CD4-positive, alpha-beta T cell treated with Interferon alpha-2 for 1 hour (primary cell): ENCODE measurements around the gene WNT5B.
A peak's percentile ranks its signal among the peaks of the same experiment; 100 is the strongest.
"Not testable (repeated sequence)": the region's sequence is repeated elsewhere in the genome, so short reads cannot be mapped to it uniquely, and the experiment has no call there.

Experiments used
- DNase-seq, 2 donors: peaks; one replicate each; pipeline ENCODE4 v3.0.0-alpha.2; 2020 to 2022

WNT5B gene

DNA sequence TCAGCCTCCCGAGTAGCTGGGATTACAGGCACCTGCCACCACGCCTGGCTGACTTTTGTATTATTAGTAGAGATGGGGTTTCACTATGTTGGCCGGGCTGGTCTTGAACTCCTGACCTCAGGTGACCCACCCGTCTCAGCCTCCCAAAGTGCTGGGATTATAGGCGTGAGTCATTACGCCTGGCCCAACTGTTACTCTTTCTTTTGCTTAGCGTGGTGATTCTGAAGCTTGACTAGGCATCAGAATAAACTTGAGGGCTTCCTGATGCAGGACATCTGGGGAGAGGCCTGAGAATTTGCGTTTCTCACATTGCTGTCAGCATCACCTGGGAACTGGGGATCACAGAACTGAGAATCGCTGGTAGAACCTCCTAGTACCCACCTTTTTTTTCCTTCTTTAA lies 26.3 kb upstream of the WNT5B start:
- not testable (repeated sequence) for DNase-seq

DNA sequence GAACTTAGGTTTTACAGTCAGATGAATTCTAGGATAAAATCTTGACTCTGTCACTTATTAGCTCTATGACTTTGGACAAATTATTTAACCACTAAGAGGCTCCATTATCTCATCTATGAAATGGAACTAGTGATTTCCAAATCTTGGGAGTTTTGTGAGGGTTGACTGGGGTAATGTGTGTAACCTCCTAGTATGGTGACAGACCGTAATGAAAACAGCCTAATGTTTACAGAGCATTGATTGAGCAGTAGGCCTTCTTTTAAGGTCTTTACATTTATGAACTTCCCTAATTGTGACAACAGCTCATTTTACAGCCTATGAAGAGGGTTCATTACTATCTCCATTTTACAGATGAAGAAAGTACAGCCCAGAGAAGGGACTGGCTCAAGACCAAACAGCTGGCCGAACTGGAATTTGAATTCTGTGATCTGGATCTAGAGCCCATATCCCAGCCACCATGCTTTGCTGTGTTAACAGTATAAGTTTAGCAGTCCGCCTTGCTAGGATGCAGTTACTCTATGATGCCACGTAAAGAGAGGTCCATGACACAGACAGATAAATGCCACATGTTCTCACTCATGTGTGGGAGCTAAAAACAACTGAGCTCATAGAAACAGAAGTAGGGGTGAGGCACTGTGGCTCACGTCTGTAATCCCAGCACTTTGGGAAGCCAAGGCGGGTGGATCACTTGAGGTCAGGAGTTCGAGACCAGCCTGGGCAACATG lies 25.6 kb upstream of the WNT5B start:
- no peak for DNase-seq

DNA sequence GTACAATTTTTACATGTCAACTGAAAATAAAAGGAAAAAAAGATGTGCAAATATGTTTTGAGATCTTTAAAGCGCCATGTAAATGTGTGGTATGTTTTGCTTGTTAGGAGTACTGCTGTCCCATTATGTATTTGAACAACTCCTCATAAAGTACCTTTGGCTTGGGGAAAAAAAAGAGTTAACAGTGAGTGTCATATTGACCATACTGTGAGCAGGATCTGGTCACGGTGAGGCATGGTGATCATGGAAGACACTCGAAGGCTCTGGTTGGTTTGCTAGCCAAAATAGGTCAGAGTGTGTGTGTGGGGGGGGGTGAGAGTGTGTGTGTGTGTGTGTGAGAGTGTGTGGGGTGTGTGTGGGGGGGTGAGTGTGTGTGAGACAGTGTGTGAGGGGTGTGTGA lies 24.6 kb upstream of the WNT5B start:
- no peak for DNase-seq

DNA sequence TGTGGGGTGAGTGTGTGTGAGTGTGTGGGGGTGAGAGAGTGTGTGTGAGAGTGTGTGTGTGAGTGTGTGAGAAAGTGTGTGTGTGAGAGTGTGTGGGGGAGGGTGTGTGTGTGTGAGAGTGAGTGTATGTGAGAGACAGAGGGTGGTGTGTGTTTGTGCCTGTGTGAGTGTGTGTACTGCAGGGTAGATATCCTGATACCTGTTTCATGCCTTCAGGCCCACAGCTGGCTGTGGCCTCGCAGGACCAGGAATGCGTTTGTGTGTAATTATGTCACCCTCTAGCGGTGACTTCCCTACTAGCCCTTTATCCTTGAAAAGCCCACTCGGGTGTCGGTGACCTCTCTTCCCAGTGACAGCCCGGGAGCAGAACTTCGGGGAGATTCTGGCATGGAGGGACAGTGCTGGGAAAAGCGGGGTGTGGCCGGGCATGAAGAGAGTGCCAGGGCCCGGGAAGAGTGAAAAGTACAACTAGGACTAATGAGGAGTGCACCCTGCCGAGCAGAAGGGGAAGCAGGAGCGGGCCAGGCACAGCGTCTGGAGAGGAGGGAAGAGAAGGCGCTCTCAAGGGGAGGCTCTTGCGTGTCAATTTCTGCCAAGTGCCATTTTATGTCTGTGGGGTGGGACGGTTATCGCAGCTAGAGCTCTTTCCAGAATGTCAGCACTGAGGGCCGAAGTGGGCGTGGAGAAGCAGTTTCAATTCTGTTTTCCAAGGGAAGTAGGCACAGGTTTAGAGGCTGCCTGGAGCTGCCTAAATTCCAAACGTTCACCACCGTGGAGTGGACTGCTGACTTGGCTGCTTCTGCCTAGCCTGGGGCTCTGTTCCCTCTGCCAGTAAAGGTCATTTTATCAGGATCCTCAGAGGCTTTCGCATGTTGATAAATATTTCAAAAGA lies 23.7 kb upstream of the WNT5B start:
- DNase-seq = peak; percentile 67 to 81

DNA sequence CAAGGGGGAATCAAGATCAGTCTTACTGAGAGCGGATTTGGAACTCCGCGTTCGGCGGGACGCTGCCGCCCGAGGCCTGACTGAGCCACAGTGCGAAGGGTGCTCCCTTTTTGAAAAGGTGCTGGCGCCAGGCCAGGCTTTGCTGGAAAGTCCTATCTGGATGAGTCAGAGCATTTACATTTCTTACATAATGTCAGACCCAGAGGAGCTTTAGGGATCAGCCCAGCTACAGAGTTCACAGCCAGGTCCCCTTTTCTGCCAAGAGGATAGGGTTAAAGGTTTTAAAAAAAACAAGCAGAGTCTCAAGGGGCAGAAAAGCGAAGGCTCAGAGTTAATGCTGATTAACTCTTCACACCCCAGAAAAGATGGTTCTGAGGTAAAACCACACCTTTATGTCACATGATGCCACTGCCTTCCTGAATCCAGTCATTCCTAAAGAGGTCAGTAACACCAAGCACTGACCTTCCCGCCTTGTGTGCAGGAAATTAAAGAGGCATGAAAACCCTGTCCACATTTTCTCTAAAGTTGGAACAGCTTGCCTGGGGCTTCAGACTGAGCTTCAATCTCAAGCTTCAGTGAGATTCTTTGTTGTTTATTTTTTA lies 22.9 kb upstream of the WNT5B start:
- peak; percentile 40 to 69 for DNase-seq

DNA sequence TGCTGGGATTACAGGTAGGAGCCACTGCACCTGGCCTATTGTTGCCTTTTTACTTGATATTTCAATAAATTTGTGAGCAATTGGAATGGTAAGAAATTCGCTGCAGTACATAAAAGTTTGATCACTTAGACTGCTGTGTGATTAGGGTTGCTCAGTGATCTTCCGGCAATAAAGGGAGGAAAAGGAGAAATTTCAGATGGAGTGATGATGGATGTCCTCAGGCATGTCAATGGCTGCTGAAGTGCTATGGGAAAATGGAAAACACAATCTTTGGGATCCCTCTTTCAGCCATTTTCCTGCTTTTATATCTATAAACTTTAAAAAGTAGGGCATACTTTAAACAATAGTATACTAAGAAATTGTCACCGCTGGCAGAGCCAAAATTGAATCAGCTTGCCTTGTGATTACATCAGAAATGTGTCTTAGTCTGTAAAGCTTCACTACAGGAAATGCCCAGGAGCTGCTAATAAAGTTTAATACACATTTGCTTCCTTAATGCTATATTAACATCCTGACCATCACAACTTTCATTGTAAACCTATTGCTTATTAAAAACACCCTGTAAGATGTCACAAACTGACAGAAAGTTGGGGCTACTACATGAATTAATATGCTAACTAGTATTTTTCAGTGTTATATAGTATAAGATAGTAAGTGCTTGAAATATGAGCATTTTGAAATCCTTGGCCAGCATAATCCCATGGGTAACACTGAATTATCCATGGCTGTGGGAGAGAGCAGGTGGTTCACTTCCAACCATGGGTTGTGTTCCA lies 20.9 kb upstream of the WNT5B start:
- no peak for DNase-seq

DNA sequence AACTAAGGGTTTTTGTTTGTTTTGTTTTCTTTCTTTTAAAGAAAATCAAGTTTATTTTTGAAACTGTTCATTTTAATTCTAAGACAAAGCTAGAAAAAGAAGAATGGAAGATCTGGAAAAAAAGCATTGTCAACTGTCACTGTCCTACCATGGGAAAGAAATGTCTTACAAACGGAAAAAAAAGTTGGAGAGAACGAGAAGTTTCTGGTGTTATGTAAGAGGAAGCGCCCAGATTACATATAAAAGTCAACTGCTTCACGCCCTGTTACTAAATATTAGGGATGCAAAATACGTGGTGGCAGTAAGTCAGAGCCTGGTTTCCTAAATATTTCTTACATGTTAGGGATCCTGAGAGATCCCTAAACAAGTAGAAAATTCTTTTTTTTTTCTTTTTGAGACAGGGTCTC lies 20.3 kb upstream of the WNT5B start:
- no peak for DNase-seq

DNA sequence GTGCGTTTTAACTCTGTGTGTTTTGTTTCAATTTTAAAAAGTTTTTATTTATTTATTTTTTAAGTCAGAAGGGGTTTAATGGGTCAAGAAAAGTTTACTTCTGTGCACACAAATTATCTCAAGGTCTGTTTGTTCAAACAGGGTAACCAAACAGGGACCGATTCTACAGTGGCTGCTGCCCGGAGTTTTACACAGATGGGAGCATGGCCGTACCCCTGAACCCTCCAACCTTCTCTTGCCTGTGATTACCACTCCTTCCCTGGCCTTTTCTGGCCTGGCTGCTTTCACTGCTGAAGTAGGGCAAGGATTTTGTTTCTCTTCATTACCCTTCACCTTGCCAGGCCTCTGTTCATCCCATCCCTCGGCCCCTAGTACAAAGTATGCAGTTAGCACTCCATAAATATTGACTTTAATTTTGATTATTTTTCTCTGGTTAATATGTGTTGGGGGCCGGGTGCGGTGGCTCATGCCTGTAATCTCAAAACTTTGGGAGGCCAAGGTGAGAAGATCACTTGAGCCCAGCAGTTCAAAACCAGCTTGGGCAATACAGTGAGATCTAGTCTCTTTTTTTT lies 18.9 kb upstream of the WNT5B start:
- DNase-seq = no peak

DNA sequence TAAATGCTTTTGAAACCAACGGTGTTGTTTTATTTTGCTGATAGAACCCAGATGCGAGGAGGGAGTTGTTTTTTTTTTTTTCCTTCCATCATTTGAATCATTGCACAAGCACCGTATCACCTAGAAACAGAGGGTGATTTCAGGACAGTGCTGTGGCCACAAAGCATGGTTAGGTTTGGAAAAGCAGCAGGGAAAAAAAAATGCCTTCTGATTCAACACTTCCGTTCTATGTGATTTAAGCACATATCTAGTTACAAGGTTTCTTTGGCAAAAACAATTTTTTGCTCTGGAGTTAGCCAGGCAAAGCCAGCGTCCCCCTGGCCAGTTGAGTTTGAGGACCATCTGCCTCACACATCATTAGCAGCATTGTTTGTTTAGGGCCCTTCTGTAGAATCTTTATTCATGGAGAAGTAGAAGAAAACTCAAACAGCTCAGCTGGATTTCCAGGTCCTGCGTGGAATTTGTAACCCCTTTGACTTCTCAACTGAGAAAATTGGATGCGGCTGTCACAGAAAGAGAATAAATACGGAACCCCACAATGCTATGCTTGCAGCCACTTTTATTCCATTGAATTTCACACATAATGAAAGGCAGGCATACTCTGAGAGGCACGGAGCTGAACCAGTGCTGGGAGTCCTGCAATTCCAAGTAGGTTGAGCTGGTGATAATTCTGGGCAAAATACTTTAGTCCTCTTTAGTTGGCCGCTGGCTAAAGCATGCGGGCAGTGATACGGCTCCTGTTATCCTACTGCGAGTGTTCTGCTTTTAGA lies 17.0 kb upstream of the WNT5B start:
- no peak for DNase-seq

DNA sequence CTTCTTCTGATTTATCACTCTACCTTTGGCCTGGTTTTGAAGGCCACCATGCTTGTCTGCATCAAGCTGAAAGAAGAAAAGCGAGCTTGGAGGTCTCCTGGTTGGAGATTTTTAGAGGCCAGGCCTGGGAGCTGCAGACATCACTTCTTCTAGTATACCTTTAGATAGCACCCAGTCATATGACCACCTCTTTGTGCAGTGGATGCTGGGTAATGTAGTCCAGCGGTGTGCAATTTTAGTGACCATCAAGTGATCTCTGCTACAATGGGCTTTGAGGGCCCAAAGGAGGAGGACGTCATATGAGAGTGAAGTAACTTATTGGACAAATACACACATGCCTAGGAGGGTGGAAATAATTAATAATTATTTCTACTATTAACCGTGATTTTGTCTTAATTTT lies 15.2 kb upstream of the WNT5B start:
- no peak for DNase-seq

DNA sequence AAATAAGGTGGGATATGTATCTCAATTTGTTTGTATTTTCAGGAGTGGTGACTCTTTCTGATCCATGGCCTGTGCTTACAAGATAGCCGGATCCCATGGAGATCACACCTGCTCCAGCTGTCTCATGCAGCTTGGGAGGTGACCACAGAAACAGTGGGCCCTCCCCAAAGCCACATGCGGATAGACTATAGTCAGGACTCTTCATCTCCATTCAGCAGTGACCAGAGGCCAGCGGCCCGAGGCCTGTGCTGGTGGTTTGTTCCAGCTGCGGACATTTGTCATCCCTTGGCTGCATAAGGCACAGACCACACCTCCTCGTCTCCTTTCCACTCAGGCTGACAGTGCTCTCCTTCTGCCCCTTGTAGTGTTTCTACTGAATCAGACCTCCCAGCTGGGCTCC lies 14.7 kb upstream of the WNT5B start:
- DNase-seq = no peak

DNA sequence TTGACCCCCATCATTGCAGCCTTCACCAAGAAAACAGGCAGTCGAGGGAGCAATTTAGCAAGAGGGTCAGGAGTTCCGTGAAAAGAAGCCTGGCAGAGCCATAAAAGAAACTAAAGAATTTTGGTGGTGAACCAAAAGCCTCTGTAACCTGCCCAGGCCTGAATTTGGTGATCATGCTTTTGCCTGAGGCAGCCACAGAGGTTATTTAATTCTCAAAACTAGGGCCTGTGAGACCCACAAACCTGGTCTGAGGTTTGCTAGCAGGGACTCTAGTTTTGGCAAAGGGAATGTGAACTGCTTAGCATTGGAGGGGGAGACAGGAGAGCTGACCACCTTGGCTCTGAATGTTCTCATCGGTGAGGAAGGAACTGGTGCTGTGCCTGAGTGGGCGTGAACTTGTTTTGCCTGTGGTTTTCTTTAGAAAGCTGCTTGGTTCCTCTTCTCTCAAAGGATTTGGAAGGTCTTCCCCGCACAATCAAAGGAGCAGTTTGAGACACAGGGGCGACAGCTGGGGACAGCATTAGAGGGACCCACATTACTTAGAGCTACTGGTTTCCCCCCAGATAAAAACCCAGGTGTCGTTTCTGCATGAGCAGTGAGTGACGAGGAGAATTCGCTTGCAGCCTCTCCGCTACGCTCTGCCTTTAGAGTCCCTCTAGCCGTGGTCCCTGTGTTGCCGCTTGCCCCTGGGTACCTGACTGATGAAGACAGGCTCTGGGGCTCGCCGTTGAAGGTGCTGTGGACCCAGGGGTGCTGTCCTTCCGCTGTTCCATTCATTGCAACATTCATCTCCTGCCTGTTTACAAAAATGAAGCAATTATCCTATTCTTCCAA lies 12.6 kb upstream of the WNT5B start:
- no peak for DNase-seq

DNA sequence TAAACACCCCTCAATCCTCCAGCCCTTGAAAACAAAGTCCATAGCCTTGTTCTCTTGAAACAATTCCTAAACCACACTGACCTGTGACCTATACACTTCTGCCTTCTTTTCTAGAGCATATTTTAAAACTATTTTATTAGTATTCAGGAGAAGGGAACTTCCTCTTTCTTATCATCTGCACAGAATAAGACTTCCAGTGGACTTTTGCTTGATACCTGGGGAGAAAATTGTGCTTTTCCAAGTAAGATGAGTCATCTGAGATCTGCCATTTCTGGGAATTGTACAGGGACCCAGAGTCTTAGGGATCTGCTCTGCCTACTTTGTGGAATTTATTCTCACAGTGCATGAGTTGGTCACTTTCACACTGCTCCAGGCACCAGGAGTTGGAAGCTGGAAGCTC lies 10.5 kb upstream of the WNT5B start:
- DNase-seq = no peak

DNA sequence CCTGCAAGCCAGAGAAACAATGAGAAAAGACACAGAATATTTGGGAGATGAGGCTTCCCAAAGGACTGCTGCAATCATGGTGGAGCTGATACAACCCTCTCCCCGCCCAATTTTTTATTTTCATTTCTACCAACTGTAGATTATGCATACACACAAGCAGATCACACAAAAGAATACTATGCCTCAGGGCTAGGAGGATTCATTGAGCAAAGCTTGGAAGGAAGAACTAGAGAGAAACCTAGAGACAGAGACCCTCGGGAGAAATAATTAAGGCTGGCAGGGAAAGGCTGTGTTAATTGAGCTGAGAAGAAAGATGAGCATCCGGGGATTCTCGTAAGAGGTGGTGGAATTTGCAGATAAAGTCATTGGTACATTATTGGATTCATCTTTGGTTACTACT lies 9.9 kb upstream of the WNT5B start:
- DNase-seq = no peak

DNA sequence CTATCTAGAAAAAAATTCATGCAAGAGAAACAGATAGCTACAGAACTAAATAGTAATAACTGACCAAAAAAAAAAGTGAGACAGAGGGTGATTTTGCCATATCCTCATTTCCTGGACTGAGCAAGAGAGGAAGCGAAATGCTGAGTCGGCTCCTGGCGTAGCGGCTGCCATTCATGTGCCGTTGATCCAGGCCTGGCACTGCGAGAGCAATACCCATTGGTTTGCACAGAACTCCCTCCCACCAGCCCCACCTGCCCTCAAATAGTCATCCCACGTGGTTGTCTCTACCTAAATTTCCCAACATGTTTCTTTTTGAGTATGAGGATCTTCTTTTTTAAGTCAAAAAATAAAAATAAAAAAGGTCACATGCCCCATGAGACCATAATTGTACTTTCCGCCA lies 9.4 kb upstream of the WNT5B start:
- peak; percentile 10 to 36 for DNase-seq

DNA sequence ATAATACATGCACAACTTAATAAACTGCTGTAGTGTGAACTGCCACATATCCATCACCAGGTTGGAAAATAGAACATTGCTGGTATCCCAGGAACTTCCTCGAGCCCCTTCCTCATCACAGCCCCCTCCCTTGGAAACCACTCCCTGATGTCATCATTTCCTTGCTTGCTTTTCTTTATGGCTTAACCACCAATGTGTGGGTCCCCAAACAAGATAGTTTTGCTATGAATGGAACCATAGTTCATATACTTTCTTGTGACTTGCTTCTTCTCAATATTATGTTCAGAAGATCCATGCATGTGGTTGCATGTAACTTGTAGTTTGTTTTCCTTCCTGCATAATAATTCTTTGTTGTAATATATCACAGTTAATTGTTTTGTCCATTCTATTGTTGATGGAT lies 8.9 kb upstream of the WNT5B start:
- DNase-seq = no peak

DNA sequence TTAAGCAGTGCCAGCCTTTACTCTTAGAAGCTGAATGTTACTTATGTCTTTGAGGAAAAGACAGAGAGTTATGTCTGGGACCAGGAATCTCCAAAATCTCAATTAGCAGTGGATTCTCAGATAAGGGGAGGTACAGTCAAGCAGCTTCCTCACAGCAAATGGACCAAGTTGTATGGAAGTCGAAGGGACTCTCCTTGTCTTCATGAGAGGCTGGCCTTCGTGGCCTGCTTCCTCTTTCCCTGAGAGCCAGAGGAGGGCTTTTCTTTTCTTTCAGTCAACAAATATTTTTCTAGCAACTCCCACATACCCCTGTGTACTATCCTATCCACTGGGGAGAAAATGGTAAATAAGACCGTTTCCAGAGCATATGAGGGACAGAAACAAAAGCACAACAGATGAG lies 6.6 kb upstream of the WNT5B start:
- DNase-seq = no peak

DNA sequence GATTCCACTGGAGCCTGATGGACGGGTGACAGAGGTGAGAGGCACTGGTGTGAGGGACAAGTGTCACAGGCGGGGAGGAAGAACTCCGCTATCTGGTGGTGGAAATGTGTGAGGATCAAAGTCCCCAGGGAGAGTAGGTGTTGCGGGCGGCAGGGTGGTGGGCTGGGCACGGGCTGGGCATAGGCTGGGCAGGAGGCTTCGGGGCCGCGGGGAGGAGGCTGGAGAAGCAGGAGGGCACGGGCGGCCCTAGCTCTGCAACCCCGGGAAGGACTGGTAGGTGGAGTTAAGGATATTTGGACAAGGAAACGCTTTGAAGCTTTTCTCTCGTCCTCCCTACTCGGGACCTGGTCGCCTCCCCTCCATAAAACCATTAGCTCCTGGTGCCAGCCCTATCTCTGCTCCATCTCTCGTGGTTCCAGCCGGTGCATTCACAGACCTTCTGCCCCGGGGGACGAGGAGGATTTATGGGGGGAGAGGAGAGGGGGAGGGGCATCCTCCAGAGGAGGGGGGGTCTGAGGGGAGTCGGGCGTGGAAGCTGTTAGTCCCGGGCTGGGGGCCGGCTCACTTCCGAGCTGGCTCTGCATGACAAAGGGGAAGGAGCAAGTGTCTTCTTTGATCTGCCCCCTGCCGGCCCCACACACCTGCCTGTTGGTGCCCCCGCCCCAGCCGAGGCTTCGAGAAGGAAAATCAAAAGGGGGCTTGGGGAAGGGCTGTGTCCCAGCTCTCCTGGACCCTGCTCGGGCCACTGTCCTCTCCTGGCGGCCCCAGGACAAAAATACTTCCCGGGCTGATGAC lies 504 bp downstream of the WNT5B start:
- peak in 1 of 2 donors; percentile 16 for DNase-seq

DNA sequence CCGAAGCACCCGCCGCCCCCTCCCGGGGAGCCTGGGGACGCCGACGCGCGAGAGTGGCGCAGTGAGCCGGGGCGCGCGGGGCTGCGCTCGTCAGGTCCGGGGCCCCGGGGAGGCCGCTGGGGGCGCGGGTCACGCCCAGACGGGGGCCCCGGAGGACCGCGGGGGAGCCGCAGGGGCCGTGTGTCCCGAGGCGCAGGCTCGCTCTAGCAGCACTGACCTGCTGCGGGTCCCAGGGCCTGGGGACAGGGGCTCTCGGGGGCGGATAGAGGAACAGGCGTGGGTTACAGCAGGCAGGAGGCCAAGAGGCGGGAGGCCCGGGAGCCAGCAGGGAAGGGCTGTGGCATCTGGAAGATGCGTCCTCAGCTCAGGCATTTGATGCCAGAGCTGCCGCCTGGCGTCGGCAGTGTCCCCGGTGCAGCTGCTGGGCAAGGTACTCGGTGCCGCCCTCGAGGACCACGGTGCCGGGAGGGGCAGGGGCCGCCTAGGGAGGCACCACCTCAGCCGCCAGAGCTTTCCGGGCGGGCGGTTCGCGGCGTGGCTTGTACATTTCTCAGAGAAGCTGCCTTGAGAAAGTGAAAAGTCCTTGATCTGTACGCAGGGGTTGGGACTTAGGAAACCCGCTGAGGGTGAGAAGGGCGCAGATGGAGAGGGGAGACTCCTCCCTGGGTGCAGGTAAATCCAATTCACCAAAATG lies 1.2 kb downstream of the WNT5B start:
- DNase-seq = peak in 1 of 2 donors; percentile 15
